Uterus (tissue), 2 donors: Measurements from ENCODE around the gene SZT2.

Source experiments
- POLR2A ChIP-seq, 2 donors: fragments of 450-650 bp; IDR thresholded peaks; one replicate each; pipeline ENCODE4 v1.6.1; 2016; ENCODE audit warnings: antibody characterized with exemption in 2 of 2, mild to moderate bottlenecking in 1 of 2, moderate library complexity in 1 of 2
- TF ChIP-seq, protein P1 (sequence below), 4 experiments: fragments of 200-600 bp in 2 of 4; fragments of 450-650 bp in 2 of 4; sonication (generic) in 2 of 4; IDR thresholded peaks; one replicate each; pipeline ENCODE4 v1.5.1; 2016 to 2019; ENCODE audit warnings: antibody characterized with exemption in 4 of 4, mild to moderate bottlenecking in 2 of 4, moderate library complexity in 1 of 4

DNA sequence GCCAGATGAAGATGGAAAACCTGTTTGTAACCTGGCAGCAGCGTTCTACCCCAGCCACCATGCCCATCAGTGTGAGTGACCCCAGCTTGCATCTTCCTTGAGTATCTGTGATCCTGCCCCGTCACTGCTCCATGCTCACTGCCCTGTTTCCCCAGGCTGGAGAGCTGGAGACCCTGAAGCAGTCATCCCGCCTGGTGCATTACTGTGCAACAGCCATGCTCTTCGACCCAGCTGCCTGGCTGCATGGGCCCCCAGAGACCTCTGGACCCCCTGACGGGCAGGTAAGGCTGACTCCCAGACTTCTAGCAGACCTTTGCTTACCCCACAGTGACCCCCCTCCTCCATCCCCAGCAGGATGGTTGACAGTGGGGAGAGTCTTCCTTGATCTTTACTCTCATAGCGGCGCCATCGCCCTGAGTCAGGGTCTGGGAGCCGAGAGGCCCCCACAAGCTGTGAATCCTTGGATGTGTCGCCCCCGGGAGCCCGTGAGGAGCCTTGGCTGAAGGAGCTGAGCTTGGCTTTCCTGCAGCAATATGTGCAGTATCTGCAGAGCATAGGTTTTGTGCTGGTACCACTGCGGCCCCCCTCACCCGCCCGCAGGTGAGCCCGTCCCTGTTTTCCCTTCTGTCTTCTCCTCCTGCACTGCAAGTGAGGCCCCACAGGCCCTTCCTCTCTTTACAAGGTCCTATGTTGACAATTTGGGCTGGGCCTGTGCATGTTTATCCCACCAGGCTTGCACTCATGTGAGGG lies 53.7 kb downstream of the SZT2 start:
- no peak for TF ChIP-seq POLR2A (IDR thresholded peaks at IDR 0.05)
- TF ChIP-seq, protein P1, sequence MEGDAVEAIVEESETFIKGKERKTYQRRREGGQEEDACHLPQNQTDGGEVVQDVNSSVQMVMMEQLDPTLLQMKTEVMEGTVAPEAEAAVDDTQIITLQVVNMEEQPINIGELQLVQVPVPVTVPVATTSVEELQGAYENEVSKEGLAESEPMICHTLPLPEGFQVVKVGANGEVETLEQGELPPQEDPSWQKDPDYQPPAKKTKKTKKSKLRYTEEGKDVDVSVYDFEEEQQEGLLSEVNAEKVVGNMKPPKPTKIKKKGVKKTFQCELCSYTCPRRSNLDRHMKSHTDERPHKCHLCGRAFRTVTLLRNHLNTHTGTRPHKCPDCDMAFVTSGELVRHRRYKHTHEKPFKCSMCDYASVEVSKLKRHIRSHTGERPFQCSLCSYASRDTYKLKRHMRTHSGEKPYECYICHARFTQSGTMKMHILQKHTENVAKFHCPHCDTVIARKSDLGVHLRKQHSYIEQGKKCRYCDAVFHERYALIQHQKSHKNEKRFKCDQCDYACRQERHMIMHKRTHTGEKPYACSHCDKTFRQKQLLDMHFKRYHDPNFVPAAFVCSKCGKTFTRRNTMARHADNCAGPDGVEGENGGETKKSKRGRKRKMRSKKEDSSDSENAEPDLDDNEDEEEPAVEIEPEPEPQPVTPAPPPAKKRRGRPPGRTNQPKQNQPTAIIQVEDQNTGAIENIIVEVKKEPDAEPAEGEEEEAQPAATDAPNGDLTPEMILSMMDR (IDR thresholded peaks at IDR 0.05): no peak
